GM19467 (cell line): ENCODE results near the gene LHX4.

Experiments used
- ATAC-seq: cut with Tn5 transposase; IDR thresholded peaks from one replicate; pipeline ENCODE4 v1.9.1; 2021; ENCODE audit warnings: mild to moderate bottlenecking, moderate library complexity; ENCODE audit not compliant: unreplicated experiment

The LHX4 gene

GRCh38 chr1:180224902-180225301, 5.2 kb upstream of the LHX4 start:
- ATAC-seq = no peak

- ATAC-seq = no peak
These were observed 4.7 kb upstream of the LHX4 start for GRCh38 chr1:180225403-180225802.

GRCh38 chr1:180227861-180228647, 2.0 kb upstream of the LHX4 start:
- ATAC-seq = no peak

- ATAC-seq = no peak
These were observed 1.2 kb upstream of the LHX4 start for GRCh38 chr1:180228648-180229482.

- no peak for ATAC-seq
These were observed 339 bp downstream of the LHX4 start for GRCh38 chr1:180230416-180230790.

- no peak for ATAC-seq
These were observed 884 bp downstream of the LHX4 start for GRCh38 chr1:180230791-180231505.

GRCh38 chr1:180231506-180231921, 1.4 kb downstream of the LHX4 start:
- no peak for ATAC-seq

- ATAC-seq = no peak
These were observed 1.9 kb downstream of the LHX4 start for GRCh38 chr1:180231936-180232335.

GRCh38 chr1:180232521-180233043, 2.5 kb downstream of the LHX4 start:
- ATAC-seq = no peak

- no peak for ATAC-seq
These were observed 3.3 kb downstream of the LHX4 start for GRCh38 chr1:180233191-180234011.

GRCh38 chr1:180234369-180235076, 4.5 kb downstream of the LHX4 start:
- ATAC-seq = no peak

- no peak for ATAC-seq
These were observed 5.0 kb downstream of the LHX4 start for GRCh38 chr1:180235077-180235501.

GRCh38 chr1:180235502-180236239, 5.6 kb downstream of the LHX4 start:
- no peak for ATAC-seq

- ATAC-seq = no peak
These were observed 6.8 kb downstream of the LHX4 start for GRCh38 chr1:180236698-180237509.

GRCh38 chr1:180237869-180238476, 7.9 kb downstream of the LHX4 start:
- no peak for ATAC-seq

GRCh38 chr1:180238675-180239074, 8.6 kb downstream of the LHX4 start:
- ATAC-seq = no peak

- no peak for ATAC-seq
These were observed 9.4 kb downstream of the LHX4 start for GRCh38 chr1:180239145-180240096.
